ENCODE measurements around the gene DNAH10. TPM values are rescaled to one million over a fixed set of nuclear protein-coding genes. Genes with fewer than 3 reads are reported as not detected.

Gene DNAH10
- total RNA-seq, 2 donors from 2014 or later: 0.09 to 0.64 TPM

DNA sequence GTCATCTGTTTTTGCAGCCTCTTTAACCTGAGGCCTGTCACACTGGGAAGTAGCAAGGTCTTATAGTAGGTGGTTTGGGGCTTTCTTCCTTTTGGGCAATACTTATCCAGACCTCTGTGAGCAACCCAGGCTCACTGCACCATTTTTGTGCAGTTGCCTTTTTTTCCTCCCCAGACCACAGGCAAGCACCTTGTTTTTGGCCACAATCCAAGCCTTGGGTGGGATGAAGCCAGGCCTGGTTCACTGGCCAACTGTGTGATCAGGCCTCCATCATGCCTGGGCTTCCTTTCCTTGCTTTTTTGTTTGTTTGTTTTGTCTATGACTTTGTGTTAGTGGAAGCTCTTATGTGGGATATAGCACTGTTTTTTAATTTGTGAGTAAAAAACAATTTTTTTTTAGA lies 71.7 kb downstream of the DNAH10 start:
- Mint-ChIP-seq H3K27ac (no peak overlapping the region), H3K4me3 (no peak overlapping the region), H3K4me1 (no peaks in the 10 kb centered on the region), H3K9me3 (peaks cover 31% of the 10 kb centered on the region), H3K36me3 (ENCODE audit: low read depth) (no peaks in the 10 kb centered on the region), H3K27me3 (ENCODE audit: insufficient read depth) (peaks cover 11% of the 10 kb centered on the region)
- H3K27me3 ChIP-seq (ENCODE audit: control insufficient read depth, insufficient read depth, low read length, poor library complexity, severe bottlenecking): no peaks in the 10 kb centered on the region
- no peak overlapping the region for H3K9ac ChIP-seq (ENCODE audit: extremely low read depth, low read length, poor library complexity, severe bottlenecking)
- peaks cover 8% of the 10 kb centered on the region for H3K9me3 ChIP-seq (ENCODE audit: control insufficient read depth, low read length)
- TF ChIP-seq, protein P1, sequence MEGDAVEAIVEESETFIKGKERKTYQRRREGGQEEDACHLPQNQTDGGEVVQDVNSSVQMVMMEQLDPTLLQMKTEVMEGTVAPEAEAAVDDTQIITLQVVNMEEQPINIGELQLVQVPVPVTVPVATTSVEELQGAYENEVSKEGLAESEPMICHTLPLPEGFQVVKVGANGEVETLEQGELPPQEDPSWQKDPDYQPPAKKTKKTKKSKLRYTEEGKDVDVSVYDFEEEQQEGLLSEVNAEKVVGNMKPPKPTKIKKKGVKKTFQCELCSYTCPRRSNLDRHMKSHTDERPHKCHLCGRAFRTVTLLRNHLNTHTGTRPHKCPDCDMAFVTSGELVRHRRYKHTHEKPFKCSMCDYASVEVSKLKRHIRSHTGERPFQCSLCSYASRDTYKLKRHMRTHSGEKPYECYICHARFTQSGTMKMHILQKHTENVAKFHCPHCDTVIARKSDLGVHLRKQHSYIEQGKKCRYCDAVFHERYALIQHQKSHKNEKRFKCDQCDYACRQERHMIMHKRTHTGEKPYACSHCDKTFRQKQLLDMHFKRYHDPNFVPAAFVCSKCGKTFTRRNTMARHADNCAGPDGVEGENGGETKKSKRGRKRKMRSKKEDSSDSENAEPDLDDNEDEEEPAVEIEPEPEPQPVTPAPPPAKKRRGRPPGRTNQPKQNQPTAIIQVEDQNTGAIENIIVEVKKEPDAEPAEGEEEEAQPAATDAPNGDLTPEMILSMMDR (conservative IDR thresholded peaks at IDR 0.05): no peak
- no peak overlapping the region for H3K4me3 ChIP-seq (ENCODE audit: low read length)
- H3K36me3 ChIP-seq (ENCODE audit: control insufficient read depth, insufficient read depth, low read length): no peaks in the 10 kb centered on the region
- H3K27ac ChIP-seq (ENCODE audit: low read depth, low read length): no peak overlapping the region
- H3K4me1 ChIP-seq (ENCODE audit: control insufficient read depth, insufficient read depth, low read length): no peaks in the 10 kb centered on the region
- no peak for DNase-seq

DNA sequence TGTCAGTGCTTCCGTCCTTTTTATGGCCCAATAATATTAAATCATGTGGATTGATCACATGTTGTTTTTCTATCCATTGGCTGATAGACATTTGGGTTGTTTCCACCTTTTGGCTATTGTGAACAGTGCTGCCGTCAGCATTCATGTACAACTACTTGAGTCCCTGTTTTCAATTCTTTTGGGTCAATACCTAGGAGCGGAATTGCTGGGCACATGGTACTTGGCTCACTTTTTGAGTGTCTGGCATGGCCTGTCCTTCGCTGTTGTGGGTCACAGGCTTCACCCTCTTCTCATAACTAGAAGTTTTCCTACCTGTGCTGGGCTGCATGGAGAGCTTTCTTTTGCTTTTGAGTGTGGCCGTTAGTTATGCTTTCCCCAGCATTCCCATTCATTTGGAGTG lies 72.7 kb downstream of the DNAH10 start:
- no peaks in the 10 kb centered on the region for H3K4me1 Mint-ChIP-seq
- H3K9me3 Mint-ChIP-seq: peaks cover 21% of the 10 kb centered on the region
- H3K9ac ChIP-seq (ENCODE audit: extremely low read depth, low read length, poor library complexity, severe bottlenecking): no peak overlapping the region
- no peak overlapping the region for H3K27ac ChIP-seq (ENCODE audit: low read depth, low read length)
- H3K4me1 ChIP-seq (ENCODE audit: control insufficient read depth, insufficient read depth, low read length): no peaks in the 10 kb centered on the region
- no peak overlapping the region for H3K4me3 Mint-ChIP-seq
- no peaks in the 10 kb centered on the region for H3K27me3 ChIP-seq (ENCODE audit: control insufficient read depth, insufficient read depth, low read length, poor library complexity, severe bottlenecking)
- no peak overlapping the region for H3K4me3 ChIP-seq (ENCODE audit: low read length)
- TF ChIP-seq, protein P1 (conservative IDR thresholded peaks at IDR 0.05): no peak
- H3K9me3 ChIP-seq (ENCODE audit: control insufficient read depth, low read length): peaks cover 8% of the 10 kb centered on the region
- peaks cover 8% of the 10 kb centered on the region for H3K27me3 Mint-ChIP-seq (ENCODE audit: insufficient read depth)
- H3K27ac Mint-ChIP-seq: no peak overlapping the region
- DNase-seq: no peak
- H3K36me3 Mint-ChIP-seq (ENCODE audit: low read depth): no peaks in the 10 kb centered on the region
- no peaks in the 10 kb centered on the region for H3K36me3 ChIP-seq (ENCODE audit: control insufficient read depth, insufficient read depth, low read length)
- 90 to 95% methylated on average over 4 to 5 of the region's 5 CpGs for WGBS, 2 experiments (ENCODE audit: insufficient coverage in 1 of 2, insufficient read length in 1 of 2)

DNA sequence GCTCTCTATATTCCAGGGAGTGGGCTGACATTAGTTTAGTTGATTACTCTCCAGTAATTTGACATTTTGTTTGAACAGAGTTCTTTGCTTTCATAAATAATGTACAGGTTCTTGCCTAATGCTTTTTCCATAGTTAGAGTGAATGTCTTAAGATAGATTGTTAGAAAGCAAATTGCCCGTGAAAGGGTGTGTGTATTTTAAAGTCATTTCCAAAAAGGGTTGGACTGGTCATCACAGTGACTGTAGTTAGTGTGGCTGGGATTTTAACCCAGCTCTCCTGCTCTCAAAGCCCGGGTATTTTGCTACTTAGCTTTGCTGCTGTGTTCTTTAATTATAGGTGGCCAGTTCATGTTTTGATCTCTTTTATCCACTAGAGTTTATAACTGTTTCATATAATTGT lies 74.2 kb downstream of the DNAH10 start:
- WGBS, 2 experiments (ENCODE audit: insufficient coverage in 1 of 2, insufficient read length in 1 of 2): 83 to 100% methylated on average over 1 to 2 of the region's 2 CpGs
- Histone ChIP-seq H3K4me1 (ENCODE audit: control insufficient read depth, insufficient read depth, low read length) (no peaks in the 10 kb centered on the region), H3K36me3 (ENCODE audit: control insufficient read depth, insufficient read depth, low read length) (no peaks in the 10 kb centered on the region), H3K27me3 (ENCODE audit: control insufficient read depth, insufficient read depth, low read length, poor library complexity, severe bottlenecking) (no peaks in the 10 kb centered on the region), H3K9ac (ENCODE audit: extremely low read depth, low read length, poor library complexity, severe bottlenecking) (no peak overlapping the region), H3K9me3 (ENCODE audit: control insufficient read depth, low read length) (peaks cover 8% of the 10 kb centered on the region), H3K27ac (ENCODE audit: low read depth, low read length) (no peak overlapping the region), H3K4me3 (ENCODE audit: low read length) (no peak overlapping the region)
- H3K4me1 Mint-ChIP-seq: no peaks in the 10 kb centered on the region
- H3K36me3 Mint-ChIP-seq (ENCODE audit: low read depth): no peaks in the 10 kb centered on the region
- peaks cover 17% of the 10 kb centered on the region for H3K9me3 Mint-ChIP-seq
- no peak for DNase-seq
- TF ChIP-seq, protein P1 (conservative IDR thresholded peaks at IDR 0.05): no peak
- H3K27me3 Mint-ChIP-seq (ENCODE audit: insufficient read depth): peaks cover 8% of the 10 kb centered on the region
- H3K27ac Mint-ChIP-seq: no peak overlapping the region
- H3K4me3 Mint-ChIP-seq: no peak overlapping the region
